NCI-H146 treated with DMSO at 0.1 percent for 48 hours (cell line): ENCODE measurements around the gene NUDT2.
"Not testable (repeated sequence)": the region's sequence is repeated elsewhere in the genome, so short reads cannot be mapped to it uniquely, and the experiment has no call there.

Experiments
- DNase-seq: peaks from one replicate; lab custom pipeline; 2025; ENCODE audit not compliant: unreplicated experiment; lab: John Stamatoyannopoulos, UW

The NUDT2 gene

DNA sequence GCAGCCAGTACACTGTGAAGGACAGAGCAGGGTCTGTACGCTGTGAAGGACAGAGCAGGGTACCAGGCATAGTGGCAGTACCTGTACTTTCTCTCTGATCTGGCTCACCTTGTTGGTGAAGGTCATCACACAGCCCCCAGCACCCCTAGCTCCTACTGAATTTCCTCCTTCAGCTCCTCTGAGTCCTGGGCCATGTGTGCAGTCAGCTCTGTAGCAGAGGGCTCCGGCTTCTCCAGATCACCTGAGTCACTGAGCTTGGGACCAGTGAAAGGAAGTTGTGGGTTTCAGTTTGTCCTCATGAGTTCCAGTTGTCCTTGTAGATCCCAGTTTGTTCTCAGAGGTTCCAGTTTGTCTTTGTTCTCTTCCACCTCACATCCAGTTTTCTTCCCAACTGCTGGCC lies 5.5 kb downstream of the NUDT2 start:
- DNase-seq = no peak

DNA sequence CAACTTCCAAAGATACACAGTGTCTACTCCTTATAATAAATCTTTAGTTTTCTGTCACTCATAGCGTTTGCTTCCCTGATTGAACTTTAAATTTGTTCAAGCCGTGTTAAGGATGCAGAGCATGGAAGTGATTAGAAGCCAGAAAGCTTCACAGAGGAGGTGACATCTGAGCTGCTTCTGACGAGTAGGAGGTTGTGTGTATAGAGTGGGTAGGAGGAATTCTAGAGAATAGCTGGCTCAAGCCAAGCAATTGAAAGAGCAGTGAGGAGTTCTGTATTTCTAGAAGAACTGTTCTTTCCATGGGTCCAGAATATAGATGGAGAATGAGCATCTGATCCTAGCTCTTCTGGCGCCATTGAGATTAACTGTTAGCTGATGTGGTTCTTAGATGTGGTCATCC lies 6.0 kb downstream of the NUDT2 start:
- DNase-seq = no peak

DNA sequence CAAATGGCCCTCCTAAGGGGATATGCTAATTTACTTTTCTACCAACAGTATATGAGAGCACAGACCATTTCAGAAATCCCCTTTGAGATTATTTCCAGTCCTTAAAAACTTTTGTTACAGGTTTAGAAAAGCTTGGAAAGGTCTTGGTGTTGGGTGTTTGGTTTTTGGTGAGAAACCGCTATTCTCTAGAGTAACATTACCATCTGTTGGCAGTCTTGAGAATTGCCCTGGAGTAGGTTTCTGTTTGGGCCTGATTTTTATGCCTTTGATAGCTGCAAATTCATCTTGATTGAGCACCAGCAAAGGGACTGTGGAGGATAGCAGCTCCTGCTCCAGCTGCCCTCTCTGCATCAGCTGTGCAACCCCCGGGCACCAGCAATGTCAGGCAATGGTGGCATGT lies 8.0 kb downstream of the NUDT2 start:
- DNase-seq = no peak

DNA sequence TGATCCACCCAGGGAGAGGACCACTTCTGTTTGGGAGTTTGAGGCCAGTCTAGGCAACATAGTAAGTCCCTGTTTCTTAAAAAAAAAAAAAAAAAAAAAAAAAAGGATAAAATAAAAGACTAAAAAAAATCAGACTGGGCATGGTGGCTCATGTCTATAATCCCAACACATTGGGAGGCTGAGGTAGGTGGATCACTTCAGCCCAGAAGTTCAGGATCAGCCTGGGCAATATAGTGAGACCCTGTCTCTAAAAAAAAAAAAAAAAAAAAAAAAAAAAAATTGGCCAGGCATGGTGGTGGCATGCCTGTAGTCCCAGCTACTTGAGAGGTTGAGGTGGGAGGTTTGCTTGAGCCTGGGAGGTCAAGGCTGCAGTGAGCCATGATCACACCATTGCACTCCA lies 8.7 kb downstream of the NUDT2 start:
- not testable (repeated sequence) for DNase-seq

DNA sequence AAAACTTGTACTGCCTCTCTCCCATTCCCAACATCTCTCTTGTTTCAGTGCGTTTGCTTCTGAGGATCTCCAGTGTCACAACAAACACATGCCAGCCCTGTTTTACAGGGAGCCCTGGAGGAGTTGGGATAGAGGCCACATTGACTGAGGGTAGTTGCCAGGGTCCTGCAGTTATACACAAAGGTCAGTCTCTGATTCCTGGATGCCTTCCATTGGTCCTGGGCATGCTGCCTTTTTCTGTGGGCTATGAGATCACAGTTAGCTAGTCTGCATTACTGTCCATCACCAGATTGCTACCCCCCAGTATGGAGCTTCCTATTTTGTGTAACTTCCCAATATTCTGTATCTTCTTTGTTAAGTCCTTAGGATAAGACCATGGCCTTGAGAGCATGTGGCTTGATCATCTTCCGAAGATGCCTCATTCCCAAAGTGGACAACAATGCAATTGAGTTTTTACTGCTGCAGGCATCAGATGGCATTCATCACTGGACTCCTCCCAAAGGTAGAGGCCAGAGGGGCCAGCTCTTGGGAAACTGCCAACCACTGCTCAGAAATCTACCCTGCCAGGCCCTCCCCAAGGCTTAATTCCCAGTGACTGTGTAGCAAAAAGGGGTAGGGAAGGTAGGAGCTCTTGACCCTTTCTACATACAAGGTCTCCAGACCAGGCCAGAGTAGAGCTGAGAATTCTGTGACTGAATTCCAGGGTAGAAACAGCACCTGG lies 9.5 kb downstream of the NUDT2 start:
- DNase-seq = no peak

DNA sequence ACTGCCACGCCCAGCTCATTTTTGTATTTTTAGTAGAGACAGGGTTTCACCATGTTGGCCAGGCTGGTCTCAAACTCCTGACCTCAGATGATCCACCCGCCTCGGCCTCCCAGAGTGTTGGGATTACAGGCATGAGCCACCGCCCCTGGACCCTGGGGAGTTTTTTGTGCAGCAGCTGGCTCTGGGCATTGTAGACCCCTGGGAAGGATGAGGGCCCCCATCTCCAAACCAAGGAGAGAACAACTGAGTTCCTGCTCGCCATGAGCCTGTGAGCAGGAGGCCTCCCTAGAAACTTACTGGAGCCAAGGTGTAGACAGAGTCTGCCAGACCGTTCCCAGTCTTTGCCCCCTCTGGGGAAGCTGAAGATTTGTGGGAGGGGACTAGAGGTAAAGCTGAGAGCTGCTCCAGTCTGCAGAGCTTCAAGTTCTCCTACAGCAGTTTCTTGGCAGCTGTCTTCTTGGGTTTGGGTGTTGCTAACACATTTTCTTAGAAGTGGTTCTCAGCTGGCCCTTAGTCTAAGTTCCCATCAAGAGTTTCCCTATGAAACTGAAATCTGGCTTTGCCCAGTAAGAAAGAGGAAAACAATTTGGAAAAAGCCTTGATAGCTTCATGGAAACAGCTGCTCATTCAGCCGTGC lies 12.4 kb downstream of the NUDT2 start:
- no peak for DNase-seq

DNA sequence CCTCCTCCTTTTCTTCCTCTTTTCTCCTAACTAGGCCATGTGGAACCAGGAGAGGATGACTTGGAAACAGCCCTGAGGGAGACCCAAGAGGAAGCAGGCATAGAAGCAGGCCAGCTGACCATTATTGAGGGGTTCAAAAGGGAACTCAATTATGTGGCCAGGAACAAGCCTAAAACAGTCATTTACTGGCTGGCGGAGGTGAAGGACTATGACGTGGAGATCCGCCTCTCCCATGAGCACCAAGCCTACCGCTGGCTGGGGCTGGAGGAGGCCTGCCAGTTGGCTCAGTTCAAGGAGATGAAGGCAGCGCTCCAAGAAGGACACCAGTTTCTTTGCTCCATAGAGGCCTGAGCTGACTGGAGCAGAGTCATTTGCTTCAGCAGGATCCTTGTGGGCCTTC lies 13.7 kb downstream of the NUDT2 start:
- no peak for DNase-seq

DNA sequence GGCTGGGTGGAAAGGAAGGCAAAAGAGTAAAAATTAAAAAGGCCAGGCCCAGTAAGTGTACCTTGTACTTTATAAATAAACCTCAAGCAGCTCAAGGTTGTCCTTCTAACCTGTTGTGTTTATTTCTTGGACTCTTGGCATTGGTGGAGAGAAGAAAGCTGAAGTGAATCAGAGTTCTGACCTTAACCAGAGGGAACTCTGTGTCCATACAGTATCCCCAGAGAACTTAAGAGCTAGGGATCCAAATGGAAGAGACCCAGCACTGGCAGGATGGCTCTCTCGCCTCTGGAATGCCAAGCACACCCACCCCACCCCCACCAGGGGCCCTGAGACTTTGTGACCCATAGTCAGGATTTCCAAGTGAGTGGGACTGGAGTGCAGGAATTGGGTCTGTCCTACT lies 14.2 kb downstream of the NUDT2 start:
- no peak for DNase-seq

DNA sequence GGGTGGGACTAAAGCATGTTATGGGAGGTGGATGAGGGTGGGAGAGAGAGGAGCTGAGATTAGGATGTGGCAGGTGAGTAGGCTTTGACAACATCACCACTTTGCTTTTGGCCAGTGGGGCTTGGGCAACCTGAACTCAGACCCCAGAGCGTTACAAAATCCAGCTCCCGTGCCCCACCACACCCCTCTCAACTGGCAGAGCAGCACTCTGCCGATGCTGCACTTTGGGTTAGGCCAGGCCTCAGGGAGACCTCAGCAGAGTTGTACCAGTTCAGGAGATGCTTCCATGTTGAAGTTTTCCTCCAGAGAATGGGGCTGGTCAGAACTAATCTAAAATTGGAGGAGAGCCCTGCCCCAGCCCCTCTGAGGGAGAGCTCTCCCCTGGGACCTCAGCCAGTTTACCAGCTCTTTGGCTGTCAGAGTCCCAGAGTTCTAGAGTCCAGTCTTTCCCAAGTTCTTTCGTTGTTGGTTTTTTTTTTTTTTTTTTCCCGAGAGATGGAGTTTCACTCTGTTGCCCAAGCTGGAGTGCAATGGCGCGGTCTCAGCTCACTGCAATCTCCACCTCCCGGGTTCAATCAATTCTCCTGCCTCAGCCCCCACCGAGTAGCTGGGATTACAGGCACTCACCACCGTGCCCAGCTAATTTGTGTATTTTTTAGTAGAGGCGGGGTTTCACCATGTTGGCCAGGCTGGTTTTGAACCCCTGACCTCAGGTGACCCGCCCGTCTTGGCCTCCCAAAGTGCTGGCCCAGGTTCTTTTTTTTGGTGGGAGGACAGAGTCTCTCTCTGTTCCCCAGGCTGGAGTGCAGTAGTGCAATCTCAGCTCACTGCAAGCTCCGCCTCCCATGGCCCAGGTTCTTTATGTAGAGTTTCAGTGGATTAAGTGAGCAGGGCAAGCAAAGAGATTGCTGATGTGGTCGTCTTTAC lies 17.8 kb downstream of the NUDT2 start:
- no peak for DNase-seq

DNA sequence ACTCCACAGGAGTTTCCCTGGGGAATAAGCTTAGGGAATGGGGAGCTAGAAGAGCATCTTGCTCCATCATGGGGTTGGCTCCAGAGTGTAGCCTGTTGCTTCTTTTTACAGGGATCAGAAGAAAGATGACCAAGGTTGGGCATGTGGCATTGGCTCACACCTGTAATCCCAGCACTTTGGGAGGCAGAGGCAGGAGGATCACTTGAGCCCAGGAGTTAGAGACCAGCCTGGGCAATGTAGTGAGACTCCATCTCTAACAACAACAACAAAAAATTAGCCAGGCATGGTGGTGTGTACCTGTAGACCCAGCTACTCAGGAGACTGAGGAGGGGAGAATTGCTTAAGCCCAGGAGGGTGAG lies 18.4 kb downstream of the NUDT2 start:
- no peak for DNase-seq

DNA sequence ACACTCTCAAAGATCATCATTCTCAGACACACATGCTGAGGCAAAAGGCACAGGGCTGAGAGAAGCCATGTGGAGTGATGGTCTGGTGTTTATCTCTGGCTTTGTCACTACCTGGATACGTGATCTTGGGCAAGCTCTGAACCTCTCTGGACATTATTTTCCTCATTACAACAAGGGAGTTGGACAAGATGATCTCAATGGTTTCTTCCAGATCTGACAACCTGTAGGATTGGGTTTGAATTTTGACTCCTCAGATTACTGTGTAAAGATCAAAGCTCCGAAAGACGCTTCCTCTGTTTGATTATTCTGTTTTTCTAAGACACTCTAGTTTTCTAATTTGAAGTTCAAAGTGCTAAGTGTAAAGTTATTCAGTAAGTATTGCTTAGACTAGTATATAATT lies 20.0 kb downstream of the NUDT2 start:
- DNase-seq = no peak

DNA sequence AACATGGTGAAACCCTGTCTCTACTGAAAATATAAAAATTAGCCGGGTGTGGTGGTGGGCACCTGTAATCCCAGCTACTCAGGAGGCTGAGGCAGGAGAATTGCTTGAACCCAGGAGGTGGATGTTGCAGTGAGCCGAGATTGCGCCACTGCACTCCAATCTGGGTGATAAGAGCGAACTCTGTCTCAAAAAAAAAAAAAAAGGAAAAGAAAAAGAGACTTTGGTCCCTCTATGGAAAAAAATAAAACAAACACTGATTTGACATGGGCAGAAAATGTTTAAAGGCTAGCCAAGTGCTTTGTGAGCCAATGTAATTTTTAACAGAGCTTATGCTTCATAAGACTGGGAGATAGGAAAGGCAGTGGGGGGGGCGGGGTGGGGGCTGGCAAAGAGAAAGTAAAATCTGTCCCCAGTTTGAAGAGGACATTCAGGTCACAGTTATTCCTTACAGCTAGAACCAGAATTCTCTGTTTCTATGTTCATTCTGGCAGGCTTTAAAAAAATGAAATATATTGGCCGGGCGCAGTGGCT lies 22.8 kb downstream of the NUDT2 start:
- DNase-seq = not testable (repeated sequence)

DNA sequence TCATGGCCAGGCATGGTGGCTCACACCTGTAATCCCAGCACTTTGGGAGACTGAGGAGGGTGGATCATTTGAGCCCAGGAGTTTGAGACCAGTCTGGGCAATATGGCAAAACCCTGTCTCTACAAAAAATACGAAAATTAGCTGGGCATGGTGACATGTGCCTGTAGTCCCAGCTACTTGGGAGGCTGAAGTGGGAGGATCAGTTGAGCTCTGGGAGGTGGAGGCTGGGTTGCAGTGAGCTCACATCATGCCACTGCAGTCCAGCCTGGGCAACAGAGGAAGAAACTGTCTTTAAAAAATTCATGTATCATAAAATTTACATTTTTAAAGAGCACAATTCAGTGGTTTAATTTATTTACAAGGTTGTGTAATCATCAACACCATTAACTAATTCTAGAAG lies 23.6 kb downstream of the NUDT2 start:
- not testable (repeated sequence) for DNase-seq

DNA sequence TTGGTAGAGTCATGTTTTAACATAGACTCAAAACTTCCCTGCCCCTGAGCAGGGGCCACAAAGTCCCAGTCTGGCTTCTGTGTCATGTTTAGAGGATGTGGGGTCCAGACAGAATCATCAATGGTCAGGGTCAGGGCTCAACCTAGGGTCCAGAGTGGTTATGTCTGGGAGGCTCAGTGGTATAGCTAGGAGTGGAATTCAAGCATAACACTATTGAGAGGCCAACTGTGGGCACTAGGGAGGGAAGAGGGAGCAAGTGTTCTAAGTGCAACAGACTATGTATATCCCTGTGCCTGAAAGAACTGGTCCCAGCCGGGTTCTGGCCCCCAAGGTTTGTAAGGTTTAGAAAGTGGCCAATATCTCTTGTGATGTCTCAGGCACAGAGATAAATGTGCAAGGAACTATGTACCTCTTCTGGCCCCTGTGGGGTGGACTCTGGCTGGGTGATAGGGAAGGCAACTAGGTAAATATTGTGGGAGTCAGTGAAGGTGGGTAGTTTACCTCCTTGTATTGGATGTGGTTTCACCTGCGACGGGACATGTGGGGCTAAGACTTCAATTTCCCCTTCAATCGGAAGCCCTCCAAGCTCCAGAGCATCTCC lies 33.3 kb downstream of the NUDT2 start:
- no peak for DNase-seq

DNA sequence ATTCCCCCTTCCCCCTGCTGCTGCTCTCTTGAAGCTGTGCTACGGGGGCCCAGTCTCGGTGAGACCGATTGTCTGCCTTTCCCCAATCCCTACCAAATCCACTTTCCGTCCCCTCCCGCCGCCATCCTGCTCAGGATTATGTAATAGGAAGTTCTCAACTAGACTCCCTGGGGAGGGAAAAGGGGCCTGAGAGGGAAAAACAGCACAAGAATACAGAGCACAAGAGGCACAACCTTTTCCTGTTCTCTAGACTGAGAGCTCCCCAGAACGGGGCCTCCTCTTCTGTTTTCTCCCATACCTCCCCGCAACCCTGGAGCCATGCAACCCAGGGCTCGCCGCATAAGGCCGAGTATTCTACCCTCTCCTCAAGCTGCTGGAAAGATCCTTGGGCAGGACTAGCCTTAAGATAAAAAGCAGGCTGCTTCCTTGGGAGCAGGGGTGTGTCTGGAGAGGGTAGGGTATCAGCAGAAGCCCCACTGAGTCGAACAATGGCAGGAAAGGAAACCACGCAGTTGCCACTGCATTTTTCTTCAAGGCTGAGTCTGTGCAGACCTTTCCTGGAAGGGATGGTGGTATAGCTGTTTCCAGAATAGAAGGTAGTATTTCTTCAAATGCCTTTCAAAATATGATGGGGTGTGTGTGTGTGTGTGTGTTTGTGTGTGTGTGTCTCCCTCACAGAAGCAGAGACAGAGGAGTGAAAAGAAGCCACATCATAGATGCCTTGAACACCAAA lies 34.4 kb downstream of the NUDT2 start:
- DNase-seq = no peak

DNA sequence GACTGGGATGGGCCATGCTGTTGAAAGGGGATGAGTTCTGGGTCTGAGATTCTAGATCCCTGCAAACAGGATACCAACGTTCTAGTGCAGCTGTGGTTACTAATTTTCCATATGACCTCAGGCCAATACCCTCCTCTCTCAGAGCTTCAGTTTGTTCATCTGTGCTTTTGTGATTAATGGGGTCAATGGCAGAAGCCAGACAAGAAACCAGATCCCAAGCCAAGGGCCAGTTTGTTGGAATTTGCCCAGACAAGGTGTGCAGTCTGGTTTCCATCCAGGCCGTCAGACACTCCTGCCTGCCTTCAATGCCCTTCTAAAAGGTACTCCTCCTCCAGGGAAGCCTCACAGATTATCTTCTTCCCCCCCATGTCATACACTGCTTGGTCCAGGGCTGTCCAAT lies 35.9 kb downstream of the NUDT2 start:
- no peak for DNase-seq

DNA sequence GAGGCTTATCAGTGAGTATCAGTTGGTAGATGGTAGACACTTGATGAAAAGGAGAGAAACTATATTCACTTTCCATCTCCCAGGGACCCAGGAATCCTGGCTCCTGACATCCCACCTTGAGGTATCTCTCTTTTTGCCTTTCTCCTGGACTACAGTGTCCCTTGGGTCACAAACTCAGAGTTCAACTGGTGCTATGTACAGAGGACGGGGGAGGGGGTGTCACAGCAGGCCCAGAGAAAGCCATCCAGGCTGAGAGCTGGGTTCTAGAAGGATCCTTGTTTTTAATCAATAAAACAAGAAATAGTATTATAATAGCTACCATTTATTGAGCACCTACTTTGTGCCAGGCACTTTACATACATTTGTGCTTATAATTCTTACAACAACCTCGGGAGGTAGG lies 37.0 kb downstream of the NUDT2 start:
- no peak for DNase-seq

DNA sequence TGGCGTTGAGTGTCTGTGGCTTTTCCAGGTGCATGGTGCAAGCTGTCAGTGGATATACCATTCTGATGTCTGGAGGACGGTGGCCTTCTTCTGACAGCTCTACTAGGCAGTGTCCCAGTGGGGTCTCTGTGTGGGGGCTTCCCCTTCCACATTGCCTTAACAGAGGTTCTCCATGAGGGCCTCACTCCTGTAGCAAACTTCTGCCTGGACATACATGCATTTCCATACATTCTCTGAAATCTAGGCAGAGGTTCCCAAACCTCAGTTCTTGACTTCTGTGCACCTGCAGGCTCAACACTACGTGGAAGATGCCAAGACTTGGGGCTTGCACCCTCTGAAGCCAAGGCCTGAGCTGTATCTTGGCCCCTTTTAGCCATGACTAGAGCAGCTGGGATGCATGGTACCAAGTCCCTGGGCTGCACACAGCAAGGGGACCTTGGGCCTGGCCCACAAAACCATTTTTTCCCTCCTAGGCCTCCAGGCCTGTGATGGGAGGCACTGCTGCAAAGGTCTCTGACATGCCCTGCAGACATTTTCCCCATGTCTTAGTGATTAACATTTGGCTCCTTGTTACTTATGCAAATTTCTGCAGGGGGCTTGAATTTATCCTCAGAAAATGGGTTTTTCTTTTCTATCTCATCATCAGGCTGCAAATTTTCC lies 38.5 kb downstream of the NUDT2 start:
- not testable (repeated sequence) for DNase-seq

DNA sequence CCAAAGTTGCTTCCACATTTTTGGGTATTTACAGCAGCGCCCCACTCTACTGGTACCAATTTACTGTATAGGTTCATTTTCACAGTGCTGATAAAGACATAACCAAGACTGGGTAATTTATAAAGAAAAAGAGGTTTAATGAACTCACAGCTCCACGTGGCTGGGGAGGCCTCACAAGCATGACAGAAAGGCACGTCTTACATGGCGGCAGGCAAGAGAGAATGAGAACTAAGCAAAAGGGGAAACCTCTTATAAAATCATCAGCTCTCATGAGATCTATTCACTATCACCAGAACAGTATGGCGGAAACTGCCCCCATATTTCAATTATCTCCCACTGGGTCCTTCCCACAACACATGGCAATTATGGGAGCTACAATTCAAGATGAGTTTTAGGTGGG lies 39.4 kb downstream of the NUDT2 start:
- not testable (repeated sequence) for DNase-seq

DNA sequence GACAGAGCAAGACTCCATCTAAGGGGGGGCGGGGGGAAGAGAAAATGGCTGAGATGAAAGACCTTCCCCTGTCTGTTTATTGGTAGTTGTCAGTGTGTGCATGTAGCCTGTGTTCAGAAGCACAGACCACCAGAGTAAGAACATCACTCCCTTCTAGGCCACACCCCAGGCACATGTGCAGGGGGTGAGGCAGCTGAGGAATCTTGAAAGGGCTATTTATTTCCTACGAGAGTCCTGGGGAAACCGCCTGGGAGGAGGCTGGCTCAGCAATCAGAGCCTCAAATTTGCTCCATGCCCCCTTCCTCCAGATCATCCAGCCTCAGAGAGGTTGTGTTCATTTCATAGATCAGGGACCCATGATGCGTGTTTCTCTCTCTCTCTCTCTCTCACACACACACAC lies 40.3 kb downstream of the NUDT2 start:
- no peak for DNase-seq
